Measurements from ENCODE around the gene NFIA.

GRCh38 chr1:61124696-61125095 lies 42.3 kb downstream of the NFIA start:
- TF ChIP-seq CTCF (IDR thresholded peaks at IDR 0.05): no peak
- no peak for TF ChIP-seq POLR2A (IDR thresholded peaks at IDR 0.05)
- no peak for TF ChIP-seq POLR2AphosphoS5 (IDR thresholded peaks at IDR 0.05)
